SU-DHL-6 (cell line): ENCODE measurements around the gene FBXO31.
"Not testable (repeated sequence)": the region's sequence is repeated elsewhere in the genome, so short reads cannot be mapped to it uniquely, and the experiment has no call there.

Experiments used
- EZH2phosphoT487 ChIP-seq: fragments of 200-600 bp; sonication (generic), shearing (Covaris generic); conservative IDR thresholded peaks from 2 replicates; pipeline ENCODE4 v1.6.1; 2018; ENCODE audit warnings: mild to moderate bottlenecking, antibody characterized with exemption, low read length, moderate library complexity, mixed read lengths
- TF ChIP-seq, protein P1 (sequence below): fragments of 200-600 bp; sonication (generic); IDR thresholded peaks from one replicate; pipeline ENCODE4 v1.5.1; 2017; ENCODE audit warnings: antibody characterized with exemption, mild to moderate bottlenecking, low read length, moderate library complexity; ENCODE audit not compliant: insufficient read depth, poor library complexity, severe bottlenecking

DNA sequence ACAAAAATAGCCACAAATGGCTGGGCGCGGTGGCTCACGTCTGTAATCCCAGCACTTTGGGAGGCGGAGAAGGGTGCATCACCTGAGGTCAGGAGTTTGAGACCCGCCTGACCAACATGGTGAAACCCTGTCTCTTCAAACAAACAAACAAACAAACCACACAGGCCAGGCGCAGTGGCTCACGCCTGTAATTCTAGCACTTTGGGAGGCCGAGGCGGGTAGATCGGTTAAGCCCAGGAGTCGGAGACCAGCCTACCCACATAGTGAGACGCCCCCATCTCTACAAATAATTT is 1.2 kb upstream of the FBXO31 start:
- TF ChIP-seq, protein P1, sequence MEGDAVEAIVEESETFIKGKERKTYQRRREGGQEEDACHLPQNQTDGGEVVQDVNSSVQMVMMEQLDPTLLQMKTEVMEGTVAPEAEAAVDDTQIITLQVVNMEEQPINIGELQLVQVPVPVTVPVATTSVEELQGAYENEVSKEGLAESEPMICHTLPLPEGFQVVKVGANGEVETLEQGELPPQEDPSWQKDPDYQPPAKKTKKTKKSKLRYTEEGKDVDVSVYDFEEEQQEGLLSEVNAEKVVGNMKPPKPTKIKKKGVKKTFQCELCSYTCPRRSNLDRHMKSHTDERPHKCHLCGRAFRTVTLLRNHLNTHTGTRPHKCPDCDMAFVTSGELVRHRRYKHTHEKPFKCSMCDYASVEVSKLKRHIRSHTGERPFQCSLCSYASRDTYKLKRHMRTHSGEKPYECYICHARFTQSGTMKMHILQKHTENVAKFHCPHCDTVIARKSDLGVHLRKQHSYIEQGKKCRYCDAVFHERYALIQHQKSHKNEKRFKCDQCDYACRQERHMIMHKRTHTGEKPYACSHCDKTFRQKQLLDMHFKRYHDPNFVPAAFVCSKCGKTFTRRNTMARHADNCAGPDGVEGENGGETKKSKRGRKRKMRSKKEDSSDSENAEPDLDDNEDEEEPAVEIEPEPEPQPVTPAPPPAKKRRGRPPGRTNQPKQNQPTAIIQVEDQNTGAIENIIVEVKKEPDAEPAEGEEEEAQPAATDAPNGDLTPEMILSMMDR, result not testable (repeated sequence)
- TF ChIP-seq EZH2phosphoT487, result not testable (repeated sequence)
